Hepatocyte (in vitro differentiated cells): Measurements from ENCODE around the gene TASOR2.

Source experiments
- EZH2 ChIP-seq: fragments of 200-600 bp; sonication (generic); IDR thresholded peaks from 2 replicates; pipeline ENCODE4 v1.6.1; 2016; ENCODE audit warnings: antibody characterized with exemption, mild to moderate bottlenecking, borderline replicate concordance
- EZH2phosphoT487 ChIP-seq: fragments of 200-600 bp; sonication (generic); IDR thresholded peaks from one replicate; pipeline ENCODE4 v1.6.1; 2018; ENCODE audit warnings: antibody characterized with exemption, mild to moderate bottlenecking, low read depth, moderate library complexity; ENCODE audit not compliant: unreplicated experiment, severe bottlenecking
- TF ChIP-seq, protein P1 (sequence below): fragments of 200-600 bp; sonication (generic); IDR thresholded peaks from 2 replicates; pipeline ENCODE4 v1.5.1; 2016; ENCODE audit warnings: antibody characterized with exemption, mild to moderate bottlenecking; ENCODE audit not compliant: poor library complexity

DNA sequence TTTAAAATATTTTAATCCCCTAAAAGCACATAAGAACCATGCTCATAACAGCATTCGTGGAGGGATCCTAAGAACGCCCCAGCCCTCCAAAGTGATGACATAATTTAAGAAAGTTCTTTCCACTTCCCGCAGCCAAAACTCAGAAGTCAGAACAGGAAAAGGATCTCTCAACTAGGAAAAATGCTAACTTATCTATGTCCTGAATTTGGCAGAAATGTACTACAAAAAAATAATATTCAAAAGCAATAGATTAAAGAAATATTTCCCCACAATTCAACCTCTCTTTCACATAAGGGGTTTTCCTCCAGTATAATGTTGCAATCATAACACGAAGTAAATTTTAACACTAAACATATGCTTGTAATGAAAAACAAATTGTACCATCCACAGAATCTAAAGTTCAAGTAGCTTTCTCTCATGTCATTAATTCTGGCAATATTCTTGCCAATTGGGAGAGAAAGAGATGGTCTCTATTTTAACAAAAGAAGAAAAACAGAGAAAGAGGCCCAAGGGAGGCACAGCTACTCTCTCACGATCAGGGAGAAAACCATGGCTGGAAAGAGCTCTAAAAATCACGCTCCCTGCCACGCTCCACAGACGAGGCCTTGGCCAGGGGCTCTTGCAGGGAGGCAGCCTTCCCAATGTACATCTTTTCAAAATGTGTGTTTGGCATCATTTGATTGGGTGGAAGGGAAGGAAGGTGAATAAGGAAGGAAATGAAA lies 41.1 kb upstream of the TASOR2 start:
- TF ChIP-seq, protein P1, sequence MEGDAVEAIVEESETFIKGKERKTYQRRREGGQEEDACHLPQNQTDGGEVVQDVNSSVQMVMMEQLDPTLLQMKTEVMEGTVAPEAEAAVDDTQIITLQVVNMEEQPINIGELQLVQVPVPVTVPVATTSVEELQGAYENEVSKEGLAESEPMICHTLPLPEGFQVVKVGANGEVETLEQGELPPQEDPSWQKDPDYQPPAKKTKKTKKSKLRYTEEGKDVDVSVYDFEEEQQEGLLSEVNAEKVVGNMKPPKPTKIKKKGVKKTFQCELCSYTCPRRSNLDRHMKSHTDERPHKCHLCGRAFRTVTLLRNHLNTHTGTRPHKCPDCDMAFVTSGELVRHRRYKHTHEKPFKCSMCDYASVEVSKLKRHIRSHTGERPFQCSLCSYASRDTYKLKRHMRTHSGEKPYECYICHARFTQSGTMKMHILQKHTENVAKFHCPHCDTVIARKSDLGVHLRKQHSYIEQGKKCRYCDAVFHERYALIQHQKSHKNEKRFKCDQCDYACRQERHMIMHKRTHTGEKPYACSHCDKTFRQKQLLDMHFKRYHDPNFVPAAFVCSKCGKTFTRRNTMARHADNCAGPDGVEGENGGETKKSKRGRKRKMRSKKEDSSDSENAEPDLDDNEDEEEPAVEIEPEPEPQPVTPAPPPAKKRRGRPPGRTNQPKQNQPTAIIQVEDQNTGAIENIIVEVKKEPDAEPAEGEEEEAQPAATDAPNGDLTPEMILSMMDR, result no peak
- TF ChIP-seq EZH2 (no peak), EZH2phosphoT487 (no peak)
